Endothelial cell of umbilical vein (primary cell): ENCODE results near the gene ERGIC1.

Experiments used
- EZH2 ChIP-seq: IDR thresholded peaks from 2 replicates; pipeline ENCODE4 v1.6.1; 2012; ENCODE audit warnings: borderline replicate concordance, low read depth, mild to moderate bottlenecking, moderate library complexity, low read length, inconsistent platforms; ENCODE audit not compliant: severe bottlenecking
- GATA2 ChIP-seq: IDR thresholded peaks from 2 replicates; pipeline ENCODE4 v1.7.0; 2011; ENCODE audit warnings: low read depth, mild to moderate bottlenecking, moderate library complexity, mixed read lengths, low read length; ENCODE audit not compliant: insufficient read length, insufficient read depth
- JUN ChIP-seq: IDR thresholded peaks from 2 replicates; pipeline ENCODE4 v1.6.1; 2011; ENCODE audit warnings: borderline replicate concordance, low read depth; ENCODE audit not compliant: insufficient read length, insufficient read depth
- MYC ChIP-seq: IDR thresholded peaks from one replicate; pipeline ENCODE4 v1.6.1; 2011; ENCODE audit warnings: mild to moderate bottlenecking, low read depth, low read length
- POLR2A ChIP-seq: IDR thresholded peaks from 2 replicates; pipeline ENCODE4 v1.6.1; 2012; ENCODE audit warnings: low read depth, mild to moderate bottlenecking, control low read depth, low read length
- POLR2AphosphoS5 ChIP-seq: IDR thresholded peaks from 2 replicates; pipeline ENCODE4 v1.6.1; 2012; ENCODE audit warnings: low read depth, mild to moderate bottlenecking, control low read depth, low read length, moderate library complexity; ENCODE audit not compliant: insufficient read depth
- TF ChIP-seq, protein P1 (sequence below), 2 donors: IDR thresholded peaks; 1 replicate in 1 of 2; 2 replicates in 1 of 2; pipeline ENCODE4 v1.5.1; 2011; ENCODE audit warnings: low read length in 2 of 2, mild to moderate bottlenecking in 2 of 2, moderate library complexity in 2 of 2, control low read depth in 1 of 2, inconsistent platforms in 1 of 2, low read depth in 1 of 2; ENCODE audit not compliant: insufficient read depth in 1 of 2; ENCODE audit errors: extremely low read depth in 1 of 2
- TF ChIP-seq, protein P2 (sequence below): IDR thresholded peaks from 2 replicates; pipeline ENCODE4 v1.6.1; 2011; ENCODE audit not compliant: insufficient read depth, insufficient read length

DNA sequence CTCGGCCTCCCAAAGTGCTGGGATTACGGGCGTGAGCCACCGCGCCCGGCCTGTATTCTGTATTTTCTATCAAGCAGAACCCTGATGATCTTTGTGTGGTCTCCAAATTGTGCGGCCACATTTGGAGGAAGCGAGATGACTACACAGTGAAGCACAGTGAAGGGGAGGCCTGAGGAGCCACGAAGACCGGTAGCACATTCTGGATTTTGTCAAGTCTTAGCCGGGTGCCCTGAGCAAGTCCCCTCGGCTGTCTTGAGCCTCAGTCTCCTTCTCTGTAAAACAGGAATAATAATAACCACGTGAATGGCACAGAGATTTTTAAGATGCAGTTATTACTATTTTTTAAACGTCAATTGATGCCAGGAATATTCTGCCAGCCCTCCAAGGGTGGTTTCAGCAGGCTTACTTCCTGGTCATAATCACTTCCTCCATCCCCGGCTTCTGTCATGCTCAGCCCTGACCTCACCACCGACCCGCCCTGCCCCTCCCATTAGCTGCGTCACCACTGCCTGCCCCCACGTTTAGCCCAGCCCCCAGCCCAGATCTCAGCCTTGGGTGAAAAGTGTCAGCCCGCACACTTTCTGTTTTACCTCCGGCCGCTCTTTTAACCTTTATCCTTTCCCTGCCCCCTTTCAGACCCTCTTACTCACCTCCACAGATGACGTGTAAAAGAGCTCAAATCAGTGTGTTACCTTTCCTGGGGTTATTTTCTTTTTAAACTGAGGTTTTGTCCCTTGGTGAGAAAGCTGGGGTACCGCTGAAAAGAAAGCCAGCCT, 27.0 kb upstream of the ERGIC1 start:
- TF ChIP-seq, protein P1, sequence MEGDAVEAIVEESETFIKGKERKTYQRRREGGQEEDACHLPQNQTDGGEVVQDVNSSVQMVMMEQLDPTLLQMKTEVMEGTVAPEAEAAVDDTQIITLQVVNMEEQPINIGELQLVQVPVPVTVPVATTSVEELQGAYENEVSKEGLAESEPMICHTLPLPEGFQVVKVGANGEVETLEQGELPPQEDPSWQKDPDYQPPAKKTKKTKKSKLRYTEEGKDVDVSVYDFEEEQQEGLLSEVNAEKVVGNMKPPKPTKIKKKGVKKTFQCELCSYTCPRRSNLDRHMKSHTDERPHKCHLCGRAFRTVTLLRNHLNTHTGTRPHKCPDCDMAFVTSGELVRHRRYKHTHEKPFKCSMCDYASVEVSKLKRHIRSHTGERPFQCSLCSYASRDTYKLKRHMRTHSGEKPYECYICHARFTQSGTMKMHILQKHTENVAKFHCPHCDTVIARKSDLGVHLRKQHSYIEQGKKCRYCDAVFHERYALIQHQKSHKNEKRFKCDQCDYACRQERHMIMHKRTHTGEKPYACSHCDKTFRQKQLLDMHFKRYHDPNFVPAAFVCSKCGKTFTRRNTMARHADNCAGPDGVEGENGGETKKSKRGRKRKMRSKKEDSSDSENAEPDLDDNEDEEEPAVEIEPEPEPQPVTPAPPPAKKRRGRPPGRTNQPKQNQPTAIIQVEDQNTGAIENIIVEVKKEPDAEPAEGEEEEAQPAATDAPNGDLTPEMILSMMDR (IDR thresholded peaks at IDR 0.05; ENCODE audit: extremely low read depth in 1 of 2, insufficient read depth in 1 of 2, low read depth in 1 of 2, low read length in 2 of 2): no peak
- TF ChIP-seq EZH2 (no peak), POLR2A (peak; percentile 68), JUN (peak; percentile 41), POLR2AphosphoS5 (no peak), MYC (peak; percentile 59), GATA2 (no peak)
- TF ChIP-seq, protein P2, sequence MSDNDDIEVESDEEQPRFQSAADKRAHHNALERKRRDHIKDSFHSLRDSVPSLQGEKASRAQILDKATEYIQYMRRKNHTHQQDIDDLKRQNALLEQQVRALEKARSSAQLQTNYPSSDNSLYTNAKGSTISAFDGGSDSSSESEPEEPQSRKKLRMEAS: no peak
